ENCODE results near the gene CHST8. TPM values are rescaled to one million over a fixed set of nuclear protein-coding genes. Genes with fewer than 3 reads are reported as not detected.

The CHST8 gene
- total RNA-seq, 1 donor from 2014 or later = not detected

DNA sequence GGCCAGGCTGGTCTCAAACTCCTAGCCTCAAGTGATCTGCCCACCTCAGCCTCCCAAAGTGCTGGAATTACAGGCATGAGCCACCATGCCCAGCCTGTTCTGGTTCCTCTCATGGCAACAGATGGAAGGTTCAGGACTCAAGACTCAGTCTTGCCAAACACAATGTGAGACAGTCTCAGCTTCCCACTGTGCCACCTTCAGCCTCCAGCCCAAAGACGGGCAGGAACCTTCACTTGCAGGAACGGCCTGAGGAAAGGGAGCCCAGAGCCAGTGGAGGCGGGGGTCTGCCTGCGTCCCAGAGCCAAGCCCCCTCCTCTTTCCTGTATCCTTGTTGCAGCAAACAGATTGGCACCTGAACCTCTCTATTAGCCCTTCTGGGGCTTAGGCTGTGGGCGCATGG is 2.9 kb upstream of the CHST8 start:
- Histone ChIP-seq H3K36me3 (ENCODE audit: control insufficient read depth, insufficient read depth, low read length) (no peaks in the 10 kb centered on the region), H3K4me3 (ENCODE audit: low read depth, low read length) (no peak overlapping the region), H3K27me3 (ENCODE audit: control insufficient read depth, insufficient read depth, low read length) (peaks cover 43% of the 10 kb centered on the region)
- TF ChIP-seq CTCF (IDR thresholded peaks at IDR 0.05; ENCODE audit: insufficient read depth, low read length, poor library complexity, severe bottlenecking) = no peak
- DNase-seq (ENCODE audit: low read depth) = no peak

GRCh38 chr19:33620611-33621010 is 1.1 kb upstream of the CHST8 start:
- peaks cover 49% of the 10 kb centered on the region for H3K27me3 ChIP-seq (ENCODE audit: control insufficient read depth, insufficient read depth, low read length)

GRCh38 chr19:33621065-33621785 is 528 bp upstream of the CHST8 start:
- Histone ChIP-seq H3K36me3 (ENCODE audit: control insufficient read depth, insufficient read depth, low read length) (no peaks in the 10 kb centered on the region), H3K4me3 (ENCODE audit: low read depth, low read length) (no peak overlapping the region), H3K27me3 (ENCODE audit: control insufficient read depth, insufficient read depth, low read length) (peaks cover 55% of the 10 kb centered on the region)
- TF ChIP-seq CTCF (IDR thresholded peaks at IDR 0.05; ENCODE audit: insufficient read depth, low read length, poor library complexity, severe bottlenecking) = no peak
- DNase-seq (ENCODE audit: low read depth) = no peak

More at GRCh38 chr19:33620611-33621010, 1.1 kb upstream of the CHST8 start:
- no peak for DNase-seq (ENCODE audit: low read depth)
- no peak overlapping the region for H3K4me3 ChIP-seq (ENCODE audit: low read depth, low read length)
- TF ChIP-seq CTCF (IDR thresholded peaks at IDR 0.05; ENCODE audit: insufficient read depth, low read length, poor library complexity, severe bottlenecking) = no peak
- H3K36me3 ChIP-seq (ENCODE audit: control insufficient read depth, insufficient read depth, low read length) = no peaks in the 10 kb centered on the region

- Histone ChIP-seq H3K4me3 (ENCODE audit: low read depth, low read length) (no peak overlapping the region), H3K27me3 (ENCODE audit: control insufficient read depth, insufficient read depth, low read length) (peaks cover 57% of the 10 kb centered on the region), H3K36me3 (ENCODE audit: control insufficient read depth, insufficient read depth, low read length) (no peaks in the 10 kb centered on the region)
- TF ChIP-seq CTCF (IDR thresholded peaks at IDR 0.05; ENCODE audit: insufficient read depth, low read length, poor library complexity, severe bottlenecking) = no peak
- no peak for DNase-seq (ENCODE audit: low read depth)
Observed at GRCh38 chr19:33622505-33622808, 704 bp downstream of the CHST8 start.

GRCh38 chr19:33622809-33623511 is 1.2 kb downstream of the CHST8 start:
- DNase-seq (ENCODE audit: low read depth) = no peak
- H3K36me3 ChIP-seq (ENCODE audit: control insufficient read depth, insufficient read depth, low read length) = no peaks in the 10 kb centered on the region
- no peak for TF ChIP-seq CTCF (IDR thresholded peaks at IDR 0.05; ENCODE audit: insufficient read depth, low read length, poor library complexity, severe bottlenecking)
- H3K4me3 ChIP-seq (ENCODE audit: low read depth, low read length) = no peak overlapping the region
- H3K27me3 ChIP-seq (ENCODE audit: control insufficient read depth, insufficient read depth, low read length) = peaks cover 57% of the 10 kb centered on the region

All from kidney epithelial cell (primary cell).